Adrenal gland (tissue), 5 donors: Measurements from ENCODE around the gene POC5.

ENCODE experiments used
- POLR2A ChIP-seq, 2 donors: fragments of 450-650 bp; IDR thresholded peaks; one replicate each; pipeline ENCODE4 v1.6.1; 2017; ENCODE audit warnings: antibody characterized with exemption in 2 of 2, mild to moderate bottlenecking in 2 of 2, moderate library complexity in 1 of 2
- TF ChIP-seq, protein P1 (sequence below), 6 experiments: fragments of 450-650 bp in 4 of 6; fragments of 200-600 bp in 2 of 6; sonication (generic) in 1 of 6; IDR thresholded peaks; 1 replicate in 5 of 6; 2 replicates in 1 of 6; pipeline versions ENCODE4 v1.5.1 to v1.8.0; 2016 to 2021; ENCODE audit warnings: antibody characterized with exemption in 6 of 6, mild to moderate bottlenecking in 2 of 6, moderate library complexity in 1 of 6
- donor health status: DM: no; HTN: no; CAD: no.

DNA sequence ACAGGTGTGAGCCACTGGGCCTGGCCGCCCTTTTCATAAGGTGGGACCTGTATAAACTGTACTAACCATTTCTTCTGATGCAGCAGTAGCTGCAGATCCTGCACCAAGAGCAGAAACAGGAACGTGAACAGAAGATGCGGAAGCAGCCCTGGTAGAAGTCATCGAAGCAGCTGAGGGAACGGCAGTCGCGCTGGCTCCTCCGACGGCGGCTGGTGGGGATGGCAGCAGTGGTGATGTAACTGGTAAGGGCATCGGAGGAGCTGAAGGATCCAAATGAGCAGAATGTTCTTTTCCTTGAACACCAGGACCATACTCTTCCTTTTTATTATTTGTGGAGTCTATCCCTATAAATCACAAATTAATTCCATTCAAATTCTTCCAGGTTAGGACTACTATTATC lies 32.1 kb downstream of the POC5 start:
- TF ChIP-seq, protein P1, sequence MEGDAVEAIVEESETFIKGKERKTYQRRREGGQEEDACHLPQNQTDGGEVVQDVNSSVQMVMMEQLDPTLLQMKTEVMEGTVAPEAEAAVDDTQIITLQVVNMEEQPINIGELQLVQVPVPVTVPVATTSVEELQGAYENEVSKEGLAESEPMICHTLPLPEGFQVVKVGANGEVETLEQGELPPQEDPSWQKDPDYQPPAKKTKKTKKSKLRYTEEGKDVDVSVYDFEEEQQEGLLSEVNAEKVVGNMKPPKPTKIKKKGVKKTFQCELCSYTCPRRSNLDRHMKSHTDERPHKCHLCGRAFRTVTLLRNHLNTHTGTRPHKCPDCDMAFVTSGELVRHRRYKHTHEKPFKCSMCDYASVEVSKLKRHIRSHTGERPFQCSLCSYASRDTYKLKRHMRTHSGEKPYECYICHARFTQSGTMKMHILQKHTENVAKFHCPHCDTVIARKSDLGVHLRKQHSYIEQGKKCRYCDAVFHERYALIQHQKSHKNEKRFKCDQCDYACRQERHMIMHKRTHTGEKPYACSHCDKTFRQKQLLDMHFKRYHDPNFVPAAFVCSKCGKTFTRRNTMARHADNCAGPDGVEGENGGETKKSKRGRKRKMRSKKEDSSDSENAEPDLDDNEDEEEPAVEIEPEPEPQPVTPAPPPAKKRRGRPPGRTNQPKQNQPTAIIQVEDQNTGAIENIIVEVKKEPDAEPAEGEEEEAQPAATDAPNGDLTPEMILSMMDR (IDR thresholded peaks at IDR 0.05), result no peak
- TF ChIP-seq POLR2A (IDR thresholded peaks at IDR 0.05), result no peak
